ENCODE measurements around the gene TPO.

The TPO gene

DNA sequence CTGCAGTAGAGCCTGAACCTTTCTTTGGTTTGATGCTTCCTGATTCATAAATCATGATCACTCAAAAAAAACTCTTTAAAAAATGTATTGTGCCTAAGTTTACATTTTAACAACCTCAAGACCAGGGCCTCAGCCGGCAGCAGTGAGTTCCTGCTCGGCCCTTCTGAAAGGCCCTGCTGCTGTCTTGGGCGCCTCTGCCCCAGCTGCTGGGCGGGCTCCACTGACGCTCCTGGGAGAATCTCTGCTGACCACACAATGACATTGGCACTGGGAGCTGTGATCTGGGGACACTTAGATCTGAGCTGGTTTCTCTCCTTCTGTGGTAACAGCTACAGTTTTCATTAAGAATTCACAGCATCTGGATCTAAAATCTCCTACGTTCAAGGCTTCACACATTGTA, 25.7 kb downstream of the TPO start:
- intact Hi-C loops (cut with DNase I): no loop called here

DNA sequence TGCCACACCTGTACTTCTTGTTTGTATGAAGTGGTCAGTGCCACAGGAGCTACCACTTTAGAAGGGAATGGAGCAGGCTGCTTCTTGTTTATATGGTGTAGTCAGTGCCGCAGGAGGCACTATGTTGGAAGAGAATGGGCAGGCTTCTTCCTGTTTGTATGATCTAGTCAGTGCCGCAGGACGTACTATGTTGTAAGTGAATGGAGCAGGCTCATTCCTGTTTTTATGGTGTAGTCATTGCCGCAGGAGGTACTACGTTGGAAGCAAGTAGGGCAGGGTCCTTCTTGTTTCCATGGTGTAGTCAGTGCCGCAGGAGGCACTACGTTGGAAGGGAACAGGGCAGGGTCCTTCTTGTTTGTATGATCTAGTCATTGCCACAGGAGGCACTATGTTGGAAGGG, 27.3 kb downstream of the TPO start:
- no peak for DNase-seq
- intact Hi-C loops (cut with DNase I): no loop called here

More for the DNA sequence above, 25.7 kb downstream of the TPO start:
- DNase-seq: peak in 2 of 10 donors; percentile 40

- DNase-seq: peak in 1 of 10 donors; percentile 52
- intact Hi-C loops (cut with DNase I): no loop called here
These were observed 33.0 kb downstream of the TPO start for GRCh38 chr2:1446301-1446700.

- intact Hi-C loops (cut with DNase I): no loop called here
- peak in 2 of 10 donors; percentile 50 to 71 for DNase-seq
These were observed 34.7 kb downstream of the TPO start for GRCh38 chr2:1448009-1448408.

DNA sequence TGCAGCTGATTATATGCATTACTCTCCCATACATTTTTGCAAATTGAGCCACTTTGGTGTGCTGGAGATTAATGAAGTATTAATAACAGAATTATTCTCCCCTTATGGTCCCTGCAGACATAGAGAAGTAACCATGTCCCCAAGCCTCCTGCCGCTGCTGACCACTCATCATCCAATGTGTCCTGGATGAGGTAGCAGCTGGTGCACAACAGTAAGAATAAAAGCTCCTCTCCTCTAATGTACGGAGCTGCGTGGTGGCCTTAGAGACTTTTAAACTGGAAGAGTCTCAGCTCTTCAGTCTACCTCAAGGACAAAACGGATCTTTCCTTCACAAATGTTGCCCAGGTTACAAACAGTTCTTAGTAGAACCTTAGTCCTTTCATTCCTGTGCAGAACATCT, 37.7 kb downstream of the TPO start:
- intact Hi-C loops (cut with DNase I): no loop called here
- DNase-seq: no peak

DNA sequence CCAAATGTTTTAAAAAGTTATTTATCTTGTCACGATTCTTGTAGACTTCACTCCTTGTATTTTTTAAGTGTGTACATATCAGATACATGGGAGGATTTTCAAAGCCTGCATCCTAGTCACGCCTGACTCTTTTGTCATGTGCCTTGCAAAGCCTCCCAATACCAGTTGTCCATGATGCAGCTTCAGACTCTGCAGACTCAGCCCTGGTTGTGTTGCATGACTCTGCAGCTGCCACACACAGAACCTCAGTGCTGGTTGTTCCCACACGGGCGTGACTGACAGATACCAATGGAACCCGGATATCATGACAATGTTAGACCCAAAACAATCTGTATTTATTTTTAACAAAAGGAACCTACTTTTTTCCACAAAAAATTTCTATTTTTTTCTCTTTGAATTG, 38.2 kb downstream of the TPO start:
- DNase-seq: peak in 2 of 10 donors; percentile 20 to 80
- intact Hi-C loops (cut with DNase I): no loop called here

DNA sequence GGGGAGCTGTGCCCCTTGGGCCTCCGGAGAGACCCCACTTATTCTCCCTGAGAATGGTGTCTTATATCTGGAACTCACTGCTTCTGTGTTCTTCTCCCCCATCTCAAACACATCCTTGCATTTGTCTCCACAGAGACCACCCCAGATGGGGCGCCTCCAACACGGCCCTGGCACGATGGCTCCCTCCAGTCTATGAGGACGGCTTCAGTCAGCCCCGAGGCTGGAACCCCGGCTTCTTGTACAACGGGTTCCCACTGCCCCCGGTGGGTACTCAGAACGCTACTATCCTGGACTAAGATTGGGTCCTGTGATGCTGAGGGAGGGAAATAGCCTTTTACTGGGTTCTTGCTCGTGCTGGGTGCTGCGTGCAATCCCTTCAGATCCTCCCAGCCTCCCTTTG, 40.3 kb downstream of the TPO start:
- DNase-seq: peak in 2 of 10 donors; percentile 75 to 77
- intact Hi-C loops (cut with DNase I): no loop called here

DNA sequence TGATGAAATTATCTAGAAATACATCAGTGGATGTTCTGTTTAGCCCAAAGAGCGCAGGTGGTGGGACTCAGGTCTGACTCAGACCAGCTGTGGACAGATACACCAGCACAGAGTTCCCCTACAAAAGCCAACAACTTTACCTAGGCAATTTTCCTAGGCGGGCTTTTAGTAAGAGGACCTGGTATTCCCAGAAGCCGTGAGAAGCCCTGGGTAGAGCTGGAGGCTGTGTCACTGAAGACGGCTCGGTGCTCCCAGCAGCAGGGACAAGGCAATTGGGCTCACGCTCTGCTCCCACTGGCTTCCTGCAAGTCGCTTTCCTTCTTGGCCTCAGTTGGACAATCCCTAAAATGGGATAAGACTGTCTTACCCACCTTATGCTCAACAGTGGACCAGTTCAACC, 41.1 kb downstream of the TPO start:
- intact Hi-C loops (cut with DNase I): no loop called here
- peak in 2 of 10 donors; percentile 43 to 66 for DNase-seq

- intact Hi-C loops (cut with DNase I): no loop called here
- DNase-seq: no peak
These were observed 42.2 kb downstream of the TPO start for GRCh38 chr2:1455466-1455865.

GRCh38 chr2:1458432-1458831, 45.2 kb downstream of the TPO start:
- no peak for DNase-seq
- intact Hi-C loops (cut with DNase I): no loop called here

DNA sequence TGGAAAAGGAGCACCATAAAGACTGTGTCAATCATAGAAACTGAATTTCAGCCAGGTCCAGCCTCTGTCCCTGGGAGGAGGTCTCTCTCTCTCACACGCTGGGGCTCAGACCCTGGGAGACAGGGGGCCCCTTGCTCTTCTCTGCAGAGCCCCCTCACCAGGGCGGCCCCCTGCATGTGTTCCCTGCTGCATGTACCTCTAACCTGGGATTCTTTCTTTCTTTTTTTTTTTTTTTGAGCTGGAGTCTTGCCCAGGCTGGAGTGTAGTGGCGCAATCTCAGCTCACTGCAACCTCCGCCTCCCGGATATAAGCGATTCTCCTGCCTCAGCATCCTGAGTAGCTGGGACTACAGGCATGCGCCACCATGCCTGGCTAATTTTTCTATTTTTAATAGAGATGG, 46.5 kb downstream of the TPO start:
- intact Hi-C loops (cut with DNase I): no loop called here
- peak in 1 of 10 donors; percentile 27 for DNase-seq

DNA sequence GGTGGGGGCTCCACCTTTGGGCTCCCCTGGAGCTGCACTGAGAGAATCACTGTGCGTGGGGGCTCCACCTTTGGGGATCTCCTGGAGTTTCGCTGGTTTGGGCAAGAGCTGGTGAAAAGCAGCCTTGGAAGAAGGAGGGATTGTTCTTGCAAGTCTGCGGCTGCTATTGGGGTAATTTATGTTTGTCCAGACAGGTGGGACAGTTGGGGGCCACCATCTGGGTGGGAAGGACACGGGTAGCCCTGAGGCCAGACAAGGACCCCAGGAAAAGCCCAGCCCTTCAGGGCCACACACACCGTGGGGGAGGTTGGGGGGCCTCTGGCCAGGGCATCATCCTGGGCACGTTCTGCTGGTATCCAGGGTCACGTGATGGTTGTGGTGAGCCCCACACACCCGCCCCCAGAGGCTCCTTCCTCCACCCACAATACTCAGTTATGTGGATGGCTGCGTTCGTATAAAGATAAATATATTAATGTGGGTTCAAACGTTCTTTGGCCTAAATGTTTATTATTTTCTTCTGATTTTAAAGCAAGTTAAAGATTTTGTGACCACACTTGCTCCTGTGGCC, 47.7 kb downstream of the TPO start:
- DNase-seq: peak in 1 of 10 donors; percentile 43
- intact Hi-C loops (cut with DNase I): no loop called here

- intact Hi-C loops (cut with DNase I): no loop called here
These were observed 48.5 kb downstream of the TPO start for GRCh38 chr2:1461507-1462390.

GRCh38 chr2:1462994-1463393, 49.7 kb downstream of the TPO start:
- DNase-seq: peak in 2 of 10 donors; percentile 29 to 58
- intact Hi-C loops (cut with DNase I): no loop called here

More at GRCh38 chr2:1461507-1462390, 48.5 kb downstream of the TPO start:
- peak in 2 of 10 donors; percentile 39 to 70 for DNase-seq

DNA sequence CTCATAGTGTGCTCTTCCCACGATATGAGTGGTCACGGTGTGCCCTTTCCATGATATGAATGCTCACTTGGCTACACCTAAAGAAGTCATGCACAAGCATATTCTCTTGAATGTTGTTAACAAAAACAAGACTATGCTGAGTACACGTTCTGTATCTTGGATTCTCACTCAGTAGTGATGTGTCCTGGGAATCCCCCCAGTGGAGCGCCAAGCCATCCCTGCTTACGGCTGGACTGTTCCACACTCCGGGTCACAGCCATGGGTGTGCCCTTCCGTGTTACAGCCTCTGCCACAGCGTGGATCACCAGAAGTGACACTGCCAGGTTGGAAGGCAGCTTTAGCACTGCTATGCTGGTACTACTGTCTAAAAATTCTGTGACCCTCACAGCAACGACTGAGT, 59.1 kb downstream of the TPO start:
- no peak for DNase-seq
- intact Hi-C loops (cut with DNase I): no loop called here

DNA sequence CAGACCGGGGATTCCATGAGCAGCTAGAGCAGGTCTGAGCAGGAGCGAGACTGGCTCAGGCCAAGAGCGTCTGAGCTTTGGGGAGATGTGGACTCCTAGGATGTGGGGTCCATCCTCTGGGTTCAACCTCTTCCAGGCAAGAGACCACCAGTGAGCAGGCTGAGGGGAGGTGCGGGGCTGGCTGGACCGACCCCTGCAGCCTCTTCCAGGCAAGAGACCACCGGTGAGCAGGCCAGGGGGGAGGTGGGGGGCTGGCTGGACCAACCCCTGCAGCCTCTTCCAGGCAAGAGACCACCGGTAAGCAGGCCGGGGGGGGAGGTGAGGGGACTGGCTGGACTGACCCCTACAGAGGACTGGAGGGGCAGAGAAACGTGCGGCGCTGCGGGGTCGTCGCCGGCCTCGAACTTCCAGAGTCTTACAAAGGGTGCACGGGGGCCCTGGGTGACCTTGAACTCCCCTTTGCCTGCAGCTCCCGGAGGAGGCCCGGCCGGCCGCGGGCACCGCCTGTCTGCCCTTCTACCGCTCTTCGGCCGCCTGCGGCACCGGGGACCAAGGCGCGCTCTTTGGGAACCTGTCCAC, 63.4 kb downstream of the TPO start:
- DNase-seq: peak in 2 of 10 donors; percentile 78 to 86
- intact Hi-C loops (cut with DNase I): no loop called here

DNA sequence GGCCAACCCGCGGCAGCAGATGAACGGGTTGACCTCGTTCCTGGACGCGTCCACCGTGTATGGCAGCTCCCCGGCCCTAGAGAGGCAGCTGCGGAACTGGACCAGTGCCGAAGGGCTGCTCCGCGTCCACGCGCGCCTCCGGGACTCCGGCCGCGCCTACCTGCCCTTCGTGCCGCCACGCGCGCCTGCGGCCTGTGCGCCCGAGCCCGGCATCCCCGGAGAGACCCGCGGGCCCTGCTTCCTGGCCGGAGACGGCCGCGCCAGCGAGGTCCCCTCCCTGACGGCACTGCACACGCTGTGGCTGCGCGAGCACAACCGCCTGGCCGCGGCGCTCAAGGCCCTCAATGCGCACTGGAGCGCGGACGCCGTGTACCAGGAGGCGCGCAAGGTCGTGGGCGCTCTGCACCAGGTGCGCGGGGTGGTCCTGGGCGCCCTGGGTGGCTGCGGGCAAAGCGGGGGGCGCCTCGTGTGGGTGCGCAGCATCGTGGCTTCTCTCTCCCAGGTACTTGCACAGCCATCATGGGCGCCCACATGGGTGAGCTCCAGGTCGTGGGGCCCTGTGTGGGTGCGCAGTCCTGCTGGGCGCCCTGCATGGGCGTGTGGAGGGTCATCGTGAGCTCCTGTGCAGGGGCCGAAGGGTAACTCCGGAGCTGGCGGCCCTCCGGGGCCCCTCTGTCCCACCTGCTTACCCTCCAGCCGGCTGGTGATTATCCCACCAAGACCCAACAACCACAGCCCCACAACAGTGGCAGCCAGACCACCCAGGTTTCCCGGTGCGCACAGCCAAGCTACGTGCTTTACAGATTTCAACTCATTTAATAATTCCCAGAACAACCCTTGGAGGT, 64.2 kb downstream of the TPO start:
- intact Hi-C loops (cut with DNase I): no loop called here

GRCh38 chr2:1478311-1479305, 65.3 kb downstream of the TPO start:
- DNase-seq: peak in 2 of 10 donors; percentile 72 to 75
- intact Hi-C loops (cut with DNase I): no loop called here

More for the DNA sequence above, 64.2 kb downstream of the TPO start:
- peak in 2 of 10 donors; percentile 73 to 81 for DNase-seq

DNA sequence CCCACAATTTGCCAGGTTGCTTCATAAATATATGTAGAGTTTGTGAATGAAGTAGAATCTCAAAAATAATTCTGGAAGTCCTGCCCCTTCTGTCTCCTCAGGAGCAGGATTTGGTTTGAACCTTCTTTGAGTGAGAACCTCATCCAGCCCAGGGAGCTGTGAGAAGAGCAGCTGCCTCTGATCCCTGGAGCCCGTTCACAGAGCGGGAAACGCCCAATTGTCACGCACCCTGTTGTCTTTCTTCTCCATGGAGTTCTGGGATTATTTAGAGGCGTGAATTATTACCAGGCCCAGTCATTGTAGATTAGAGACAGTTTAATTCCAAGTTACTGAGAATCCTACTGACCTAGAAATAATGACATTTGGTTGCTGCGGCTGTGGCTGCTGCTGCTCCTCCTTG, 66.1 kb downstream of the TPO start:
- intact Hi-C loops (cut with DNase I): no loop called here
- DNase-seq: peak in 1 of 10 donors; percentile 43
